OCI-LY7 (cell line): Measurements from ENCODE around the gene NFIX. TPM values are rescaled to one million over a fixed set of nuclear protein-coding genes. Genes with fewer than 3 reads are reported as not detected.

Source experiments
- BruUV-seq: library from RNA; stranded (reverse); fragments of 400-500 nt; replicated peaks from 2 replicates; lab custom pipeline; 2021; lab: Mats Ljungman, UMichigan
- CTCF ChIA-PET: fragments of 300-600 bp; sonication (Branson Sonifier 250); formaldehyde crosslinking; loops from one replicate; lab custom pipeline; 2022; ENCODE audit warnings: antibody characterized with exemption; ENCODE audit not compliant: unreplicated experiment; lab: Charles Lee
- POLR2A ChIA-PET: fragments of 300-600 bp; sonication (Branson Sonifier 250); formaldehyde crosslinking; loops from one replicate; lab custom pipeline; 2022; ENCODE audit warnings: antibody characterized with exemption; lab: Charles Lee
- DNase-seq: peaks from one replicate; pipeline ENCODE4 v3.0.0-alpha.2; 2015; ENCODE audit warnings: low spot score
- H2AFZ ChIP-seq: fragments of 200-600 bp; sonication (generic), shearing (Covaris generic); 2 replicates; pipeline ENCODE4 v1.6.1; 2014; ENCODE audit warnings: mild to moderate bottlenecking, antibody characterized with exemption, low read length, moderate library complexity
- H3K27ac ChIP-seq: fragments of 200-600 bp; sonication (generic); 2 replicates; pipeline ENCODE4 v1.5.1; 2014; ENCODE audit warnings: mixed run types, low read depth, mild to moderate bottlenecking, moderate library complexity, low read length, inconsistent platforms; ENCODE audit not compliant: poor library complexity, severe bottlenecking
- H3K36me3 ChIP-seq: fragments of 200-600 bp; sonication (generic); 2 replicates; pipeline ENCODE4 v1.6.1; 2014; ENCODE audit warnings: mild to moderate bottlenecking, antibody characterized with exemption, low read length, moderate library complexity, mixed read lengths; ENCODE audit not compliant: insufficient read depth
- H3K4me1 ChIP-seq: fragments of 200-600 bp; sonication (generic); 2 replicates; pipeline ENCODE4 v1.5.1; 2014; ENCODE audit warnings: mild to moderate bottlenecking, low read length; ENCODE audit not compliant: insufficient read depth, poor library complexity, severe bottlenecking
- H3K4me2 ChIP-seq: fragments of 200-600 bp; sonication (generic); 2 replicates; pipeline ENCODE4 v1.6.1; 2014; ENCODE audit warnings: mild to moderate bottlenecking, low read length
- H3K4me3 ChIP-seq: fragments of 200-600 bp; sonication (generic); 2 replicates; pipeline ENCODE4 v1.5.1; 2014; ENCODE audit warnings: mild to moderate bottlenecking, low read depth, low read length; ENCODE audit not compliant: poor library complexity, severe bottlenecking
- H3K79me2 ChIP-seq: fragments of 200-600 bp; sonication (generic); 2 replicates; pipeline ENCODE4 v1.6.1; 2016; ENCODE audit warnings: low read depth, mild to moderate bottlenecking, low read length, moderate library complexity, mixed read lengths; ENCODE audit not compliant: insufficient read depth
- H3K9me2 ChIP-seq: fragments of 200-600 bp; sonication (generic); 2 replicates; pipeline ENCODE4 v1.6.1; 2016; ENCODE audit warnings: mild to moderate bottlenecking, low read length, mixed read lengths; ENCODE audit not compliant: insufficient read depth
- H3K9me3 ChIP-seq: fragments of 200-600 bp; sonication (generic); 2 replicates; pipeline ENCODE4 v1.6.1; 2014; ENCODE audit warnings: mild to moderate bottlenecking, mixed run types, low read length, mixed read lengths
- H4K20me1 ChIP-seq: fragments of 200-600 bp; sonication (generic); 2 replicates; pipeline ENCODE4 v1.6.1; 2014; ENCODE audit warnings: mild to moderate bottlenecking, antibody characterized with exemption, low read length, moderate library complexity, mixed read lengths; ENCODE audit not compliant: insufficient read depth
- CTCF ChIP-seq: fragments of 200-600 bp; sonication (generic); conservative IDR thresholded peaks from 2 replicates; pipeline ENCODE4 v1.5.1; 2014; ENCODE audit warnings: mild to moderate bottlenecking, antibody characterized with exemption, low read length, moderate library complexity, mixed read lengths
- EZH2phosphoT487 ChIP-seq: fragments of 200-600 bp; sonication (generic); IDR thresholded peaks from 2 replicates; pipeline ENCODE4 v1.6.1; 2018; ENCODE audit warnings: low read depth, borderline replicate concordance, mild to moderate bottlenecking, mixed run types, antibody characterized with exemption, low read length, moderate library complexity, mixed read lengths
- intact Hi-C: fragments of 100-400 bp; cut with micrococcal nuclease; formaldehyde crosslinking; loops from one replicate; pipeline ENCODE4 v1.10.0; 2022; ENCODE audit not compliant: unreplicated experiment
- total RNA-seq, 2 experiments: library from RNA; depleted of rRNA in 1 of 2; stranded (reverse); fragments of >200 nt in 1 of 2; shearing (Covaris generic) in 1 of 2; gene quantifications; 2 replicates each; pipeline ENCODE4 v1.2.3, GENCODE V29; 2014 to 2022

Gene NFIX
- total RNA-seq, 2 experiments from 2014 or later: 0.16 to 0.72 TPM

- intact Hi-C loops: loop anchor here (5.0 kb wide), 1 partner anchor 60 kb away; no protein-coding TSS in a partner anchor
- POLR2A ChIA-PET: no interaction called here
These were observed 96.9 kb downstream of the NFIX start for GRCh38 chr19:13092158-13092543.

DNA sequence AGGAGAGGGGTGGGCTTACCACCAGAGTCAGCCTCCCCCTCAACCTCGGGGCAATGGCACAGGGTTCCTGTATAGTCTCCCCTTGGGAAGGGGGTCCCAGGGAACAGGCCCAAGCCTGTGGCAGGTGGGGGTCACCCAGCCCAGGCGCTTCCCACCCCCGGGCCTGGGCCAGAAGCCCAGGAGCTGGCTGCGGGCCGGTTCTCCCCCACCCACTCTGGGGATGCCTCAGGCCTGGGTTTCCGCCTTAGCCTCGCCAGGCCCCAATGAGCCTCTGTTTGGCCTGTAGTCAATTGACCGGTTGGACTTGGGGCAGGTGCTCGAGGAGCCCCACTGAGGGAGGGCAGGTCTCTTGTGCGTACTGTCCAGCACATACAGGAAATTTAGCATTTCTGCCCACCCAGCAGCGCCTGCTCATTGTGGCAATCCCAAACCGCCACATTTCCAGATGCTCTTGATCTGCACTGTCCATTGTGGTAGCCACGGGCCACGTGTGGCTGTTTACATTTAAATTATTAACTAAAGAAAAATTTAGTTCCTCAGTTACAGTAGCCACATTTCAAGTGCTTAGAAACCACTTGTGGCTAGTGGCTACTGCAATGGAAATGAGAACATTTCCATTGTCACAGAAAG is 97.4 kb downstream of the NFIX start:
- intact Hi-C loops: loop anchor here (1.0 to 5.0 kb wide), 2 partner anchors 60 to 115 kb away; no protein-coding TSS in a partner anchor
- POLR2A ChIA-PET: no interaction called here
- H3K9me2 ChIP-seq: no peaks in the 10 kb centered on the region
- no peak overlapping the region for H3K4me3 ChIP-seq
- H2AFZ ChIP-seq: no peak overlapping the region
- no peak overlapping the region for H3K27ac ChIP-seq
- CTCF ChIA-PET: no interaction called here
- no peak overlapping the region for H3K4me2 ChIP-seq
- H4K20me1 ChIP-seq: no peaks in the 10 kb centered on the region
- no peak for DNase-seq
- no peaks in the 10 kb centered on the region for H3K9me3 ChIP-seq
- TF ChIP-seq CTCF (no peak), EZH2phosphoT487 (no peak)
- peaks cover 38% of the 10 kb centered on the region for H3K4me1 ChIP-seq
- H3K79me2 ChIP-seq: no peaks in the 10 kb centered on the region
- BruUV-seq: no TSS peak
- no peaks in the 10 kb centered on the region for H3K36me3 ChIP-seq

More at GRCh38 chr19:13092158-13092543, 96.9 kb downstream of the NFIX start:
- no peak overlapping the region for H2AFZ ChIP-seq
- H3K4me2 ChIP-seq: no peak overlapping the region
- no TSS peak for BruUV-seq
- H3K9me2 ChIP-seq: no peaks in the 10 kb centered on the region
- H3K4me1 ChIP-seq: peaks cover 34% of the 10 kb centered on the region
- H3K9me3 ChIP-seq: no peaks in the 10 kb centered on the region
- no peak for DNase-seq
- CTCF ChIA-PET: no interaction called here
- no peak overlapping the region for H3K4me3 ChIP-seq
- H3K36me3 ChIP-seq: no peaks in the 10 kb centered on the region
- H4K20me1 ChIP-seq: no peaks in the 10 kb centered on the region
- no peak for TF ChIP-seq EZH2phosphoT487
- TF ChIP-seq CTCF: no peak
- H3K27ac ChIP-seq: no peak overlapping the region
- no peaks in the 10 kb centered on the region for H3K79me2 ChIP-seq
